Measurements from ENCODE around the gene ADO. TPM values are rescaled to one million over a fixed set of nuclear protein-coding genes. Genes with fewer than 3 reads are reported as not detected.

ADO gene
- total RNA-seq (2014; rRNA removed; shearing (Covaris generic)), result 36.9 and 39.5 TPM in 2 replicates

DNA sequence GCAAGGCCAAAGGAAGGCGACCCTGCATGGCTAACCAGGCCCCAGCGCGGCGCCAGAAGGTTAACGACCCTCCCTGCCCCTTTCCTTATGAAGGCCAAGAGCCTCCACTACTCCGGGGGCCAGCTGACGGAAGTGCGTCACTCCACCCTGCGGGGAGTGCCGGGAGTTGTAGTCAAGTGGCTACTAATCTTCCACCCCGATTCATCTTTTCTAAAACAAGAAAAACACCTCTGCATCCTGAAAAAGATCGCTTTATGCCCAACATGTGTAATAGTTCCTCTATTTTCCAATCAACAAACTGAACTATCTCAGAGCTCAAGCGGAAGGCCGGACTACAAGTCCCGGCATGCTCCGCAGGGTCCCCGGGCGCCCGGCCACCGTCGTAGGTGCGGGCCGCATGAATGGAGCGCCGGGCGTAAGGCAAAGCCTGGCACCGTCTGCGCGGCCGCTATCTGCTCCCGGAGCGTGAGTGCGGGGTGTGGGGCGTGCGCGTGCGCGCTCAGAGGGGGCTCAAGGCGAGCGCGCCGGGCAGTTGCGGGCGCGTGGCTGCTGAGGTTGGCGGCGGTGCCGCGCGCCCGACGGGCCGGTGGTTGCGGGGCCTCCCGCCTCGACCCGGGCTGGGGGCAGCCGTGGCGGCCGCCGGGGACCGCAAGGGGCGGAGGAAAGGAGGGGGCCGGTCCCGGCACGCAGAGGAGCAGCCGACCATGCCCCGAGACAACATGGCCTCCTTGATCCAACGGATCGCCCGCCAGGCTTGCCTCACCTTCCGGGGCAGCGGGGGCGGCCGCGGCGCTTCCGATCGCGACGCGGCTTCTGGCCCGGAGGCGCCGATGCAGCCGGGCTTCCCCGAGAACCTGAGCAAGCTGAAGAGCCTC lies at the start of gene ADO:
Gene ADO (plus strand): TSS at position 365 of the 875 bp plus-strand sequence. CDS start 340 bp downstream, at position 705.
- no peaks in the 10 kb centered on the region for H3K9me3 ChIP-seq (replicated peaks)
- H3K4me1 ChIP-seq (replicated peaks), result peaks cover 21% of the 10 kb centered on the region
- H3K4me3 ChIP-seq, result peak within 1 kb of the TSS; percentile 90
- DNase-seq (ENCODE audit: low read depth in 1 of 2, low spot score in 2 of 2), result peak; percentile 83 to 94
- peaks cover 33% of the 10 kb centered on the region for H3K36me3 ChIP-seq
- H3K27ac ChIP-seq, result peak within 1 kb of the TSS; percentile 88
- 0 out of 2 replicates have a peak, but pooled peaks cover 3% of the 10 kb centered on the region for H3K27me3 ChIP-seq (replicated peaks)

DNA sequence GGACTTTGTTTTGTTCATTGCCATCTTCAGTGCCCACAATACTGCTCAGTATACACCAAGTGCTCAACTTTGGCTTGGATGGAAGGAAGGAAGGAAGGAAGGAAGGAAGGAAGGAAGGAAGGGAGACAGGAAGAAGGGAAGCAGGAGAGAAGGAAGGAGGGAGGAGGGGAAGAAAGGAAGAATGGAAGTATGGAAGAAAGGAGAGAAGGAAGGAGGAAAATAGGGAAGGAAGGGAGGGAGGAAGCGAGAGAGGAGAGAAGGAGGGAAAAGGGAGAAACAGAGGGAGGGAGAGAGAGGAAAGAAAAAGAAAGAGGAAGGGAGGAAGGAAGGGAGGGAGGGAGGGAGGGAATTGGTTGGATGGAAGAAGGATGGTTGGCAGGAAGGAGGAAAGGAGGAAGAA lies 49.6 kb upstream of the ADO start:
- no peak for DNase-seq (ENCODE audit: low read depth in 1 of 2, low spot score in 2 of 2)
- Histone ChIP-seq H3K4me3 (no peak overlapping the region), H3K36me3 (no peaks in the 10 kb centered on the region), H3K4me1 (replicated peaks) (no peaks in the 10 kb centered on the region), H3K27ac (no peak overlapping the region), H3K9me3 (replicated peaks) (no peaks in the 10 kb centered on the region), H3K27me3 (replicated peaks) (no peaks in the 10 kb centered on the region)

DNA sequence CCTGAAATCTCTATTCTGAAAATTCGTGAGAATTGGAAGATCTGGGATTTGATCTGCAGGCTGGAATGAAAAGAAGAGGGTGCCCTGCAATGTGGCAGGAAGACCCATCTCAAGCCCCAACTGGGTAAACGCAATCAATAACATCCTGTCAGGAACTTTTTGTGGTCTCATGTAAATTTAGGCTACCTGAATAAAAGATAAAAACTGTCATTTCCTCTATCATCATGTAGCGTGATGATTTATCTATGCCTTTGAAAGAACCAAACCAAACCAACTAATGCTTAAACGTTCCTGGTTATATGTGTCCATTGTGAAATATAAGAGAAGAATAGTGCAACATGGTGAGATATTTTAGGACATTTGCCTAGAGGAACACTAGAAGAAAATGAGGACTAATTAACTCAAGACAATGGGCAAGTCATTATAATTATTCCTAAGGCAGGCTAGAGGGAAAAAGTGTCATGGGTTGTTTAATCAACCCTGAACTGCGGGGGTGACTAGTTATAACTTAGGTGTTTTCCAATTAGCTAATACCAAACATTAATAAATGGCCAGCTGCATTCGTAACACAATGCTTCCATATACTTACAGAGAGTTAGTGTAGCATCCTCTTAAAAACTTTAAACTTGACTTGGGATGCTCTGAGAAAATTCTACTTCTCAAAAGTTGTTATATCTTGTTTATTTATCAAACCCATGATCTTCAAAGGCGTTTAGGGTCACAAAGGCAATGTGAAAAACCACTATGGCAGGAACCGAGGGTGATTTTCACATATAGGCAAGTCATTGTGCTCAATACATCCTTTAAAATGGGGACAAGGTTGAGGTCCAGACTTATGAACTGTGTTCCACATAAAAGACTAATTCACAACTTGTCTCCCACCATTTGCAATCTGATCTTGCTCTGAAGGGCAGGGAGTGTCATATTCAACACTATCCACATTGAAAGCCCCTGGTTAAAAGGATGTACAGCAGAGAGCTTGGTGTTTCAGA lies 48.6 kb upstream of the ADO start:
- Histone ChIP-seq H3K4me3 (no peak overlapping the region), H3K27me3 (replicated peaks) (no peaks in the 10 kb centered on the region), H3K27ac (no peak overlapping the region), H3K9me3 (replicated peaks) (no peaks in the 10 kb centered on the region), H3K36me3 (no peaks in the 10 kb centered on the region), H3K4me1 (replicated peaks) (no peaks in the 10 kb centered on the region)
- DNase-seq (ENCODE audit: low read depth in 1 of 2, low spot score in 2 of 2), result no peak

DNA sequence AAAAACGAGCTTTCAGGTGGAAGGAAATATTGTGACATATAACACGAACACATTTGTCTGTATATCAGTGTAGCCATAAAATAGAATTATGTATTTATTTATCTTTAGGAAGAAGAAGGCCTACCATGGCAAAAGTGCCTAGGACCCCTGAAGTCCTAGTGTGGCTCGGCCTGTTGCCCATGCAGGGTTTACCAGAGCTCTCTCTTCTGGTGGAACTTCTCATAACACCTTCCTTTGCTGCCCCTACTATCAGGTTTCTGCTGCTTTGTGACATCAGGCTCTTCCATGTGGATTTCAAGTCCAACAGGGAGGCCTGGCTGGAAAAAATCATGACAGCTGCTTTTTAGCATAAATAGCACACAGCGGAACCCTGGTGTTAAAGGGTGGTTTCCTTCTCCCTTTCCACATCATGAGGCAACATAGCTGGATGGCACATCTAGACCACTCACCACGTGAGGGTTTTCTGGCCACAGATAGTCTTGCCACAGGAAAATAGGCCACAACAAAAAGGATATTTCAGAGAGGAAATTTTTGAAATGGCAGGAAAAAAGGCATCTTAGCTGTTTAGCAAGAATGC lies 44.8 kb upstream of the ADO start:
- H3K27ac ChIP-seq, result no peak overlapping the region
- no peaks in the 10 kb centered on the region for H3K36me3 ChIP-seq
- H3K4me3 ChIP-seq, result no peak overlapping the region
- H3K4me1 ChIP-seq (replicated peaks), result peaks cover 10% of the 10 kb centered on the region
- no peak for DNase-seq (ENCODE audit: low read depth in 1 of 2, low spot score in 2 of 2)
- H3K27me3 ChIP-seq (replicated peaks), result no peaks in the 10 kb centered on the region
- no peaks in the 10 kb centered on the region for H3K9me3 ChIP-seq (replicated peaks)

DNA sequence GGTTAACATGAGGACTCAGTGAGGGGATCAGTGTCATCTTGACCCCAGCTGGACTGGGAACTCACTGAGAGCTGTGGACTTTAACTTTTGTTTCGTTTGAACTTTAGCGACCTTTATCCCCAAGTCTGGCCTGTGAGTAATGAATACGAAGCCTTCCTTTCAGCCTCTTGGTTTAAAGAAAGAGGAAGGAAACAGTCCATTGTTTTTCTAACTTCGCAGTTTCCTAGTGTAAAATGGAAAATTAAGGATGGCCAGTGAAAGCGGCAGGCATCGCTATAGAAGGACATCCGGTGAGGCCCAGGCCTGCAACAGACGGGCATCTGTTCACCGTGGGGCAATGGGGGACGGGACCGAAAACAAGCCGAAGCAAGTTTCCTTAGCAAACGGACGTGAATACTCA lies 44.1 kb upstream of the ADO start:
- no peak overlapping the region for H3K4me3 ChIP-seq
- no peak for DNase-seq (ENCODE audit: low read depth in 1 of 2, low spot score in 2 of 2)
- no peak overlapping the region for H3K27ac ChIP-seq
- H3K36me3 ChIP-seq, result no peaks in the 10 kb centered on the region
- peaks cover 10% of the 10 kb centered on the region for H3K4me1 ChIP-seq (replicated peaks)
- H3K9me3 ChIP-seq (replicated peaks), result no peaks in the 10 kb centered on the region
- no peaks in the 10 kb centered on the region for H3K27me3 ChIP-seq (replicated peaks)

DNA sequence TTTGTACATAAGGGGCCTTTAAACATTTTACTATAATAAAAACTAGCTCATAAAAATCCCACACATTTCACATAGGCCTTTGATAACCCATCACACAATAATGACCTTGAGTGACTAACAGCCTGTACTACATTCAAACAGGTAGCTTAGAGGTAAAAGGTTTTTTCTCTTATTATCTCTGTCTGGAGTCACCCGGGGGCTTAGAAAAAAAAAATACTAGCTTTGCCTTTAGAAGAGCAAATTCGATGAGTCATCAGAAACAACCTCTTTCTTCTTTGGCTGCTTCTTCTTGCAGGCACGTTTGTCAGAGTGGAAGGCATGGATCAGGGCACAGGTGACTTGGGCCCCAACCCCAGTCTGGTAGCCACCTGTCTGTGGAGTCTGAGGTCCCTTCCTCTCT lies 43.4 kb upstream of the ADO start:
- Histone ChIP-seq H3K4me1 (replicated peaks) (peaks cover 10% of the 10 kb centered on the region), H3K27me3 (replicated peaks) (no peaks in the 10 kb centered on the region), H3K9me3 (replicated peaks) (no peaks in the 10 kb centered on the region), H3K36me3 (no peaks in the 10 kb centered on the region), H3K27ac (no peak overlapping the region), H3K4me3 (no peak overlapping the region)
- no peak for DNase-seq (ENCODE audit: low read depth in 1 of 2, low spot score in 2 of 2)

DNA sequence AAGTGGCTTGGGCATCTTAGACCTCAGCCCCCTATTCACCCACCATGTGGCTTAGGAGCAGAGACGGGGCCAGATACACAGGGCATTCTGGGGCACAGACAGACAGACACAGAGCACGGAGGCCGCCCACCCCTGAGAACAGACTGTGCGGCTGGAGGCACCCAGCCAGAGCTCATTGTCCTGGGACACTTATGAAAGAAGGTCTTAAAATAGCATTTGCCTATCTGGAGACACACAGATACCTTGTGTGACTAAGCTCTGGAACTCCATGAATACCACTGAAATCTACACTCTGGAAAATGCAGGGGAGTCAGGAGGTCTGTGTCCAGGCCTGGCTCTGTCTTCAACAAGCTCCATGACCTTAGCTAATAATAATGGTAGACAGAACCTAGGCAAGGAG lies 41.4 kb upstream of the ADO start:
- peaks cover 10% of the 10 kb centered on the region for H3K4me1 ChIP-seq (replicated peaks)
- no peak for DNase-seq (ENCODE audit: low read depth in 1 of 2, low spot score in 2 of 2)
- no peak overlapping the region for H3K27ac ChIP-seq
- no peak overlapping the region for H3K4me3 ChIP-seq
- H3K9me3 ChIP-seq (replicated peaks), result no peaks in the 10 kb centered on the region
- H3K36me3 ChIP-seq, result no peaks in the 10 kb centered on the region
- H3K27me3 ChIP-seq (replicated peaks), result no peaks in the 10 kb centered on the region

DNA sequence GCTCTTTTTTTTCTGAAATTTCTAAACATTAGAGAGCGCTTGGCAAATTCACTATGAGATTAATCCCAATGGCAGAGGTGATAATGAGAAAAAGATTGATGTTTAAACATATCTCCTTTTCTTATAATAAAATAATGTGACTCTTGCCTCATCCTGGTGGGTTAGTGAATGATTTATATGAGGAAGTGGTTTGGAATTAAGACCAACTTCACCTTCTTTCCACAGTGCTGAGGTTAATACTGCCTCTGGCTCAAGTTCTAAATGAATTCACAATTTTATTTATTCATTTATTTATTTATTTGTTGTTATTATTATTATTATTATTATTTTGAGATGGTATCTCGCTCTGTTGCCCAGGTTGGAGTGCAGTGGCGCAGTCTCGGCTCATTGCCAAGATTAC lies 40.5 kb upstream of the ADO start:
- no peaks in the 10 kb centered on the region for H3K36me3 ChIP-seq
- no peak for DNase-seq (ENCODE audit: low read depth in 1 of 2, low spot score in 2 of 2)
- H3K4me3 ChIP-seq, result no peak overlapping the region
- peaks cover 10% of the 10 kb centered on the region for H3K4me1 ChIP-seq (replicated peaks)
- H3K9me3 ChIP-seq (replicated peaks), result no peaks in the 10 kb centered on the region
- no peaks in the 10 kb centered on the region for H3K27me3 ChIP-seq (replicated peaks)
- no peak overlapping the region for H3K27ac ChIP-seq

DNA sequence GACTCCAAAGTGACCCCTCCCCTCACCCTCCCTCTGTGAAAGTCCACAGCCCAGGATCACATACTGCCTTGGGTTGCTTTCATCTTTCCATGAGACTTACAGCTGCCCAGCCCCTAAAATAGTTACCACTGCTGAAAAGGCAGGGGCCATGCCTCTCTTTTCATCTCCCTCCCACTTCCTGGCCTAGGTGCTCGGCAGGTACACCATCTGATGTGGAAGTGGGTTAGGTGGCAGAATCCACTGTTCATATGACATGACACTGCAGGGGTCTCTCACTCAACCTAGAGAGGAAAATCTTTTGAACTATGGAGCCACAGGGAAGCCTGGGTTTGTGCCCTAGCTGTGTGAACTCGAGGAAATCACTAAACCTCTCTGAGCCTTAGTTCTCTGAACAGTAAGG lies 38.8 kb upstream of the ADO start:
- no peaks in the 10 kb centered on the region for H3K9me3 ChIP-seq (replicated peaks)
- peaks cover 16% of the 10 kb centered on the region for H3K4me1 ChIP-seq (replicated peaks)
- no peaks in the 10 kb centered on the region for H3K36me3 ChIP-seq
- DNase-seq (ENCODE audit: low read depth in 1 of 2, low spot score in 2 of 2), result no peak
- H3K27ac ChIP-seq, result no peak overlapping the region
- H3K27me3 ChIP-seq (replicated peaks), result no peaks in the 10 kb centered on the region
- H3K4me3 ChIP-seq, result no peak overlapping the region

DNA sequence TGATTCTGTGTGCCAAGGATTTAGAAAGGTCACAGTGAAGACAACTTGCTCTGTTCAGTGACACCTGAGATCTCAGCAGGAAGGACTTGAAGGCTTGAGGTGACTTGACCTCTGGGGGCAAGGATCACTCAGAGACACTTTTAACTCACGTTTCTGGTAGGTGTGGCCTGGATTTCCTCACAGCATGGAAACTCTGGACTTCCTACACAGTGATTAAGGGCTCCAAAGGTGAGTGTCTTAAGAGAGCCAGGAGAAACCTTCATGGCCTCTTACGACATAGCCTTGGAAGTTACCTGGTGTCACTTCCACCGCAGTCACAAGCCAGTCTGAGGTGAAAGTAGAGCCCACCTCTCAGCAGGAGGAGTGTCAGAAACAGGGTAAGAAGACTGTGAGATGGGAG lies 38.1 kb upstream of the ADO start:
- Histone ChIP-seq H3K27ac (no peak overlapping the region), H3K9me3 (replicated peaks) (no peaks in the 10 kb centered on the region), H3K36me3 (no peaks in the 10 kb centered on the region), H3K4me1 (replicated peaks) (peaks cover 16% of the 10 kb centered on the region), H3K4me3 (no peak overlapping the region), H3K27me3 (replicated peaks) (no peaks in the 10 kb centered on the region)
- DNase-seq (ENCODE audit: low read depth in 1 of 2, low spot score in 2 of 2), result no peak

DNA sequence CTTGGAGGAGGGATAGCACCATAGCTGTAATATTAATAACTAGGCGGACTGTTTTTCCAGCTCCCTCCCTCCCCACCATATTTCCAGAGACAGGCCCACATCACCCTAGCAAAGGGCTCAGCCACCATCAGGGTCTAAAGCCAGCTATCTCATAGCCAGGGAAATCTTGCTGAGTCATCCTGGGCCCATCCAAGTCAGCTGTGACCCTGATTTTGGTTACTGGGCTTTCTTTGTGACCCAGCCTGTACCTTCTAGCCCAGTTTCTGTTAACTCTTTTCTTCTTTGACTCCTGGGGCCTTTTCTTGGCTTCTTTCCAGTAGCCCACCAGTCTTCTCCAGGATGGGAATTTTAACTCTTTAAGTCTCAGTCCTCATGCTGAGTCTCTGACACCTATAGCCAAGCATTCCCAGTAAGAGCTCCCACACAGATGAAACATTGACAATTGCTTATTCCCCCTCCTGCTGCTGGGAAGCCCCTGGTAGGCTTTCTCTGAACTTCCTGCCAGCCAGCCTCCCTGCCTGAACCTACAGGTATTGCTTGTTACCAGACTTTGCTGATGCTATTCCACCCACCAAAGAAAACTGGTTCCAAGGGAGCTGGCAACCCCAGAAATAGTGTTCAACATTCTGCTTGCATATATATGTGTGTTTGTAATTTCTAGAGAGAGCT lies 34.8 kb upstream of the ADO start:
- Histone ChIP-seq H3K4me3 (no peak overlapping the region), H3K27me3 (replicated peaks) (no peaks in the 10 kb centered on the region), H3K9me3 (replicated peaks) (no peaks in the 10 kb centered on the region), H3K27ac (no peak overlapping the region), H3K4me1 (replicated peaks) (peaks cover 17% of the 10 kb centered on the region), H3K36me3 (no peaks in the 10 kb centered on the region)
- DNase-seq (ENCODE audit: low read depth in 1 of 2, low spot score in 2 of 2), result no peak

DNA sequence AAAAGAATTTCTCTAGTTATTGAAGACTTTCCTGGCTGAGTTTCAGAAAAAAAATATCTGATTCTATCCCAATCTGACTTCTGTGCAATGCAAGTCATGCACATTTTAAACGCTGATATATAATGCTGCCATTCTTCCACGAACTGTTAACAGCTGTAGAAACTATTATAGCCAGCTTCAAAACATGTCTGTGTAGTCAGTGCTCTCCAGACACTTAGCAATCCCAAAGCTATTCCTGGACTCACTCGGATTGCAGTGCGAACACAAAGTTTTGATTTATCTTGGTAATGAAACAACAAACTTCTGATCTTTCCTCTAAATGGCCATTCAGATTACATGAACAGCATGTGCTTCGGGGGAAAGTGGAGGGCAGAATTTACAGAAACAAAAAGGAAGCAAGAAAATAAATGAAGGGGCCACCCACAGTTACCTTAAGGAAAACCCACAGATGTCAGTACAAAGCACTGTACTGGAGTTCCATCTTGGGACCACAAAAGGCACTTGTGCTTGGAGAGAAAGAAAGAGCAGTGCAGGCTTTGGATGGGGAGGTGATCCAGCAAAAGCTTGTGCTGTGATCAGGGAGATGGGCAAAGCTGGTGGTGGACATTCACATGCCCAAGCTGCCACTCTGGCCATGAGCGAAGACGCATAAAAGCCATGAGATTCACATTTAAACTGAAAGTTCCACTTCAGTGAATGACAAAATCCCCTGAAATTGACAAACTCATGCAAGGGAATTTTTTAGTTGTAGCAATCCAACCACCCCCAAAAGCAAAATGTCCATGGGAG lies 32.1 kb upstream of the ADO start:
- no peaks in the 10 kb centered on the region for H3K27me3 ChIP-seq (replicated peaks)
- H3K4me3 ChIP-seq, result no peak overlapping the region
- DNase-seq (ENCODE audit: low read depth in 1 of 2, low spot score in 2 of 2), result peak in 1 of 2 experiments; percentile 58
- no peaks in the 10 kb centered on the region for H3K36me3 ChIP-seq
- no peaks in the 10 kb centered on the region for H3K9me3 ChIP-seq (replicated peaks)
- H3K4me1 ChIP-seq (replicated peaks), result peaks cover 17% of the 10 kb centered on the region
- no peak overlapping the region for H3K27ac ChIP-seq

DNA sequence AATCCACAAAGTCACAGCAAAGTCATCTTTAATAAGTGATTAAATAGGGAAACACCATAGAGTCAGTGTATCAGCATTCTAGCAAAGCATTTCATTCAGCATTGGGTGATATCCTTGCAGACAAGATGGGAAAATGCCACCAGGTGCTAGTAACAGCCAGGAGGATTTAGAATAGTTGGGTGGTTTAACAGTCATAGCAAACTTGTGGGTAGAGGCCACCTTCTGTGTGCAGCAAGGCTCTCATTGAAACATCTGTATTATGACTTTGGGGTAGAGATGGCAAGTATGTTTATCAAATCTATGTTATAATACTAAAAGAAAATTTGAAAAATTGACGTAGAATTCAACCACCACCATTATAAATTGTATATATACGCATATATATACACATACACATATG lies 26.4 kb upstream of the ADO start:
- H3K9me3 ChIP-seq (replicated peaks), result no peaks in the 10 kb centered on the region
- H3K36me3 ChIP-seq, result no peaks in the 10 kb centered on the region
- no peaks in the 10 kb centered on the region for H3K4me1 ChIP-seq (replicated peaks)
- no peak overlapping the region for H3K27ac ChIP-seq
- no peaks in the 10 kb centered on the region for H3K27me3 ChIP-seq (replicated peaks)
- DNase-seq (ENCODE audit: low read depth in 1 of 2, low spot score in 2 of 2), result no peak
- H3K4me3 ChIP-seq, result no peak overlapping the region

Data from SJSA1 (cell line).